Mucosa of rectum (tissue), 2 donors: ENCODE results near the gene NBEA.

Experiments used
- H3K27ac ChIP-seq, 2 donors: one replicate each; pipeline ENCODE4 v1.7.0; 2013; ENCODE audit warnings: inconsistent platforms in 2 of 2, low read depth in 2 of 2, low read length in 2 of 2
- H3K27me3 ChIP-seq, 2 donors: one replicate each; pipeline ENCODE4 v1.7.0; 2013; ENCODE audit warnings: low read length in 2 of 2; ENCODE audit not compliant: control insufficient read depth in 2 of 2, insufficient read depth in 2 of 2
- H3K36me3 ChIP-seq, 2 donors: one replicate each; pipeline ENCODE4 v1.7.0; 2013; ENCODE audit warnings: low read length in 2 of 2; ENCODE audit not compliant: control insufficient read depth in 2 of 2, insufficient read depth in 2 of 2
- H3K4me1 ChIP-seq, 2 donors: one replicate each; pipeline ENCODE4 v1.7.0; 2013; ENCODE audit warnings: low read length in 2 of 2, mild to moderate bottlenecking in 1 of 2; ENCODE audit not compliant: control insufficient read depth in 2 of 2, insufficient read depth in 2 of 2
- H3K4me3 ChIP-seq, 2 donors: one replicate each; pipeline ENCODE4 v1.7.0; 2013; ENCODE audit warnings: low read length in 2 of 2
- H3K9ac ChIP-seq, 2 donors: one replicate each; pipeline ENCODE4 v1.7.0; 2013; ENCODE audit warnings: low read length in 2 of 2, low read depth in 1 of 2, mild to moderate bottlenecking in 1 of 2
- H3K9me3 ChIP-seq, 2 donors: one replicate each; pipeline ENCODE4 v1.7.0; 2013; ENCODE audit warnings: low read length in 2 of 2; ENCODE audit not compliant: control insufficient read depth in 2 of 2
- donor health status: healthy.
- donor health status: Normal muscosa, but diverticular disease.

The NBEA gene

GRCh38 chr13:35530581-35530980 is 588.5 kb downstream of the NBEA start:
- Histone ChIP-seq H3K4me1 (no peaks in the 10 kb centered on the region), H3K27me3 (no peaks in the 10 kb centered on the region), H3K9ac (no peak overlapping the region), H3K9me3 (no peaks in the 10 kb centered on the region), H3K27ac (no peak overlapping the region), H3K36me3 (no peaks in the 10 kb centered on the region), H3K4me3 (no peak overlapping the region)

- Histone ChIP-seq H3K9me3 (no peaks in the 10 kb centered on the region), H3K4me1 (no peaks in the 10 kb centered on the region), H3K27ac (no peak overlapping the region), H3K36me3 (no peaks in the 10 kb centered on the region), H3K4me3 (no peak overlapping the region), H3K27me3 (no peaks in the 10 kb centered on the region), H3K9ac (no peak overlapping the region)
These were observed 589.5 kb downstream of the NBEA start for GRCh38 chr13:35531526-35531925.

GRCh38 chr13:35534343-35534742 is 592.3 kb downstream of the NBEA start:
- Histone ChIP-seq H3K9me3 (no peaks in the 10 kb centered on the region), H3K4me1 (no peaks in the 10 kb centered on the region)

GRCh38 chr13:35548790-35549189 is 606.7 kb downstream of the NBEA start:
- no peak overlapping the region for H3K27ac ChIP-seq
- H3K9me3 ChIP-seq, result no peaks in the 10 kb centered on the region
- H3K4me3 ChIP-seq, result no peak overlapping the region
- H3K4me1 ChIP-seq, result no peaks in the 10 kb centered on the region
- H3K27me3 ChIP-seq, result no peaks in the 10 kb centered on the region
- no peak overlapping the region for H3K9ac ChIP-seq
- H3K36me3 ChIP-seq, result no peaks in the 10 kb centered on the region

More at GRCh38 chr13:35534343-35534742, 592.3 kb downstream of the NBEA start:
- no peak overlapping the region for H3K9ac ChIP-seq
- no peak overlapping the region for H3K27ac ChIP-seq
- no peaks in the 10 kb centered on the region for H3K36me3 ChIP-seq
- no peak overlapping the region for H3K4me3 ChIP-seq
- no peaks in the 10 kb centered on the region for H3K27me3 ChIP-seq

- H3K9me3 ChIP-seq, result no peaks in the 10 kb centered on the region
- H3K4me1 ChIP-seq, result no peaks in the 10 kb centered on the region
These were observed 607.4 kb downstream of the NBEA start for GRCh38 chr13:35549481-35549880.

GRCh38 chr13:35552172-35552844 is 610.2 kb downstream of the NBEA start:
- no peaks in the 10 kb centered on the region for H3K9me3 ChIP-seq
- H3K27ac ChIP-seq, result no peak overlapping the region
- H3K4me3 ChIP-seq, result no peak overlapping the region
- H3K27me3 ChIP-seq, result no peaks in the 10 kb centered on the region
- no peaks in the 10 kb centered on the region for H3K4me1 ChIP-seq
- H3K9ac ChIP-seq, result no peak overlapping the region
- no peaks in the 10 kb centered on the region for H3K36me3 ChIP-seq

More at GRCh38 chr13:35549481-35549880, 607.4 kb downstream of the NBEA start:
- no peak overlapping the region for H3K27ac ChIP-seq
- H3K9ac ChIP-seq, result no peak overlapping the region
- no peak overlapping the region for H3K4me3 ChIP-seq
- H3K36me3 ChIP-seq, result no peaks in the 10 kb centered on the region
- no peaks in the 10 kb centered on the region for H3K27me3 ChIP-seq

- Histone ChIP-seq H3K36me3 (no peaks in the 10 kb centered on the region), H3K27me3 (no peaks in the 10 kb centered on the region), H3K9me3 (no peaks in the 10 kb centered on the region), H3K9ac (no peak overlapping the region), H3K27ac (no peak overlapping the region), H3K4me1 (no peaks in the 10 kb centered on the region), H3K4me3 (no peak overlapping the region)
These were observed 613.0 kb downstream of the NBEA start for GRCh38 chr13:35554972-35555623.

- H3K9ac ChIP-seq, result no peak overlapping the region
- H3K4me3 ChIP-seq, result no peak overlapping the region
- H3K4me1 ChIP-seq, result no peaks in the 10 kb centered on the region
- H3K9me3 ChIP-seq, result no peaks in the 10 kb centered on the region
- no peak overlapping the region for H3K27ac ChIP-seq
- H3K27me3 ChIP-seq, result no peaks in the 10 kb centered on the region
- no peaks in the 10 kb centered on the region for H3K36me3 ChIP-seq
These were observed 615.4 kb downstream of the NBEA start for GRCh38 chr13:35557475-35557874.

- Histone ChIP-seq H3K4me1 (no peaks in the 10 kb centered on the region), H3K27ac (no peak overlapping the region), H3K27me3 (no peaks in the 10 kb centered on the region), H3K36me3 (no peaks in the 10 kb centered on the region), H3K9ac (no peak overlapping the region), H3K4me3 (no peak overlapping the region), H3K9me3 (no peaks in the 10 kb centered on the region)
These were observed 619.5 kb downstream of the NBEA start for GRCh38 chr13:35561540-35561939.

- Histone ChIP-seq H3K36me3 (no peaks in the 10 kb centered on the region), H3K9me3 (no peaks in the 10 kb centered on the region), H3K27ac (no peak overlapping the region), H3K4me1 (no peaks in the 10 kb centered on the region), H3K4me3 (no peak overlapping the region), H3K9ac (no peak overlapping the region), H3K27me3 (no peaks in the 10 kb centered on the region)
These were observed 623.2 kb downstream of the NBEA start for GRCh38 chr13:35565273-35565672.
